ENCODE data around the gene ADAT2.
A peak's percentile ranks its signal among the peaks of the same experiment; 100 is the strongest.
"Not testable (repeated sequence)": the region's sequence is repeated elsewhere in the genome, so short reads cannot be mapped to it uniquely, and the experiment has no call there.

ADAT2 gene

DNA sequence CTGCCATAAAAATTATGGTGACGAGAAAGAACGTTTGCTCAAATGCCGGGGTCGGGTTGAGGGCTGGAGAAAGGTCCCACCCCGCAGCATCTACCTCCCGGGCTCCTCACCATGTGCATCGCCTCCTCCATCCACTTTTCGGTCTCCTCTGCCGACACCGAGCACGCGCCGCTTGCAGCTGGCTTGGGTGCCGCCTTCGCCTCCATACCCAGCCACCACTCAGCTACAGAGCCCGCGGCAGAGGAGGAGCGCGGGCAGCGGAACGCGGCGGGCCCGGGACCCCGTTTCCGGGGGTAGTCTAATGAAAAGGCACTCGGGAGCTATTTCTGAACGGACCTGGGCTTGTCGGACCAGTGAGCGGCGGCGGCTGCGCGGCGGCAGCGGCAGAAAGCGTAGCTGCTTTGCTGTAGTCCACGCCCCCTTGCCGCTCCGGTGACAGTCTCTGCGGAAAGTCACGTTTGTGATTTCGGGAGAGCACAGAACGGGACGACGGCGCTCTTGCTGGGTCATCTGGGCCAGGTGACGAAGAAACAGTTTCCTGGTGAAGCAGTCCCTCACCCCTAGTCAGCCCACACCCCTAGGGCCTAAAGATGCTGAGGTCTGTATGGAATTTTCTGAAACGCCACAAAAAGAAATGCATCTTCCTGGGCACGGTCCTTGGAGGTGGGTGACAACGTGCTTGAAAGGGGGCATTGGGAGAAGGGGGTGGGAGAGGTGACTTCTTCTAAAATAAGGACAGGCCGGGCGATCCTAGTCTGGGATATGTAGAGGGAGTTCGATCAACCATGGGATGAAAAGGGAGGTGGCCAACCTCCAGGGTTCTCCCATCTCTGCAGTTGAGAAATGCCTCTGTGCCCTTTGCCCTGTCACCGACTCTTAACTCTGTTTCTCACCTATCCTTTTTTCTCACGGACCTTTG, at the start of gene ADAT2, which contains the start of gene PEX3:
Gene ADAT2, minus strand, starts transcription at position 243 of the 919 bp plus-strand sequence. Its CDS starts 37 bp downstream, at position 206.
Gene PEX3, plus strand, starts transcription at position 353 of the 919 bp plus-strand sequence. Its CDS starts 238 bp downstream, at position 591.
- DNase-seq = peak; percentile 90

GRCh38 chr6:143498428-143498827, 47.9 kb upstream of the ADAT2 start:
- DNase-seq = no peak

DNA sequence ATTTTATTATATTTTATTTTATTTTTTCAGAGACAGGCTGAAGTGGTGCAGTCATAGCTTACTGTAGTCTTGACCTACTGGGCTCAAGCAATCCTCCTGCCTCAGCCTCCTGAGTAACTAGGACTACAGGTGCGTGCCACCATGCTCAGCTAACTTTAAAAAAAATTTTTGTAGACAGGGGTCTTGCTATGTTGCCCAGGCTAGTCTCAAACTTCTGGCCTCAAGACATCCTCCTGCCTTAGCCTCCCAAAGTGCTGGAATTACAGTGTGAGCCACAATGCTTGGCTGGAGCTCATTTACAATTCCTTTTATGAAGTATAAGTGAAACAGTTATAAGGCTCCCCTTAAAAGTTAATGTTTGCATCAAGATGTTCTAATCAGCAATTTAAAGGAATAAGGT, 46.5 kb upstream of the ADAT2 start:
- no peak for DNase-seq

DNA sequence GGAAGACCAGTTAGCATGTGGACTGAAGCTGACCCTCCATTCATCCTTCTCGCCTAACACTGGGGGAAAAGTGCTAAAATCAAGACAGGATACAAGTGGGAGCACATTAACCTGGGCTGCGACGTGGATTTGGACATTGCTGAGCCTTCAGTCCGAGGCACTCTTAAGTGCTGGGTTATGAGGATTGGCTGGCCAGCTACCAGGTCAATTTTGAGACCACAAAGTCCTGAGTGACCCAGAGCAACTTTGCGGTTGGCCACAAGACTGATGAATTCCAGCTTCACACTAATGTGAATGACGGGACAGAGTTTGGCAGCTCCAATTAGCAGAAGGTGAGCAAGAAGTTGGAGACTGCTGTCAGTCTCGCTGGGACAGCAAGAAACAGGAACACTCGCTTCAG, 40.3 kb upstream of the ADAT2 start:
- DNase-seq = no peak

- no peak for DNase-seq
Measured at GRCh38 chr6:143490244-143490643, 39.7 kb upstream of the ADAT2 start.

DNA sequence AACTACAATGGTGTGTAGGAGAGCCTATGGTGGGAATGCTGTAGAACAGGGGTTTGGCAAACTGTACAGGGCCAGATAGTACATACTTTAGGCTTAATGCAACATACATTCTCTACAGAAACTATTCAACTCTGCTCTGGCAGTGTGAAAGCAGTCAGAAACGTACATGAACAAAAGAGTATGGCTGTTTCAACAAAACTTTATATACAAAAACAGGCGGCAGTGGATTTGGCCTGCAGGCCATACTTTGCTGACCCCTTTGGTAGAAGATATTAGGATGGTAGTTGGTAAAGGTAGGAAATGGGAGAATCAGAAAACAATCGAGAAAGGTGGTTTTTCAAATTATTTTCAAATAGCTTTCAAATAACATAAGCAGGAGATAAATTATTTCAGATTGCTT, 36.3 kb upstream of the ADAT2 start:
- no peak for DNase-seq

GRCh38 chr6:143485967-143486366, 35.5 kb upstream of the ADAT2 start:
- DNase-seq = no peak

DNA sequence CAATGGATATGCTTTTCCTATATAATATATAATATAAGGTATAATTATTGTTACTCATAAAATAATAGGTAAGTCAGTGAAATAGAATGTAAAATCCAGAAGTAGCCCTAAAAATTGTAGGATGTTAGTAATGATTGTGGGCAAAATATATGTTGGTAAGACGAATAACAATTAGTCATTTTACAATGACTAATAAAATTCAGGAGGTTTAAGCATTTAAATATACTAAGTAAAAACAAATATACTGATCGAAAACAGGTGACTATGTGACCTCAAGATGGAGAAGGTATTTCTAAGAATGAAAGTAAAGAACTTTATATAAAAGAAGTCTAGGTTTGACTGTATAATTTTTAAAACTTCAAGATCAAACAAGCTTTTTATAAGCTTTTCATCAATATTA, 32.1 kb upstream of the ADAT2 start:
- DNase-seq = no peak

DNA sequence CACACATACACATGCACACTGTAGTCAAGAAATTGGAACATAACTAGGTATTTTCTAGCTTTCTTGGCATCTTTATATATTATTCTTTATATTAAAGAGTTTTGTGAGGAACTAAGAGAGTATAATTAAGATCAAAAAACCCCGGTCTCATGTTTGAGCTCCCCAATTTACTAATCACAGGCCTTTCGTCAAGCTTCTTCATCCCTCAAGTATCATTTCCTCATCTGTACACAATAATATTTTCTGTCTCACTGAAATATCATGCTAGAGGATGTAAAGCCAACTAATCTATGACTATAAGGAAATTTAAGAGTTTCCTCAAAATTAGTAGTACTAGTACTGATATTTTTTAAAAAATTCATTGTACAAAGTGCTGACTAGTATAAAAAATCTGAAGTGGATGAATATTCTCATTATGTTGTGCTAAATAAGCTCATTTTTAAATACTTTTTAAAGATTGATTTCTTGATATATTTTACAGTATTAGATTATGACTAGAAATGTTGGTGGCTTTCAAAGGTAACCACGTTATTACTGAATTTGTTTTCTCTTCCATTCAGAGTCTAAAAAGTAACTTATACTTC, 28.1 kb upstream of the ADAT2 start:
- DNase-seq = no peak

- DNase-seq = no peak
Measured at GRCh38 chr6:143476545-143476944, 26.1 kb upstream of the ADAT2 start.

GRCh38 chr6:143471822-143472221, 21.3 kb upstream of the ADAT2 start:
- no peak for DNase-seq

GRCh38 chr6:143468823-143469222, 18.3 kb upstream of the ADAT2 start:
- not testable (repeated sequence) for DNase-seq

- no peak for DNase-seq
Measured at GRCh38 chr6:143468026-143468425, 17.5 kb upstream of the ADAT2 start.

GRCh38 chr6:143465546-143465945, 15.1 kb upstream of the ADAT2 start:
- DNase-seq = no peak

- no peak for DNase-seq
Measured at GRCh38 chr6:143457563-143458359, 7.3 kb upstream of the ADAT2 start.

DNA sequence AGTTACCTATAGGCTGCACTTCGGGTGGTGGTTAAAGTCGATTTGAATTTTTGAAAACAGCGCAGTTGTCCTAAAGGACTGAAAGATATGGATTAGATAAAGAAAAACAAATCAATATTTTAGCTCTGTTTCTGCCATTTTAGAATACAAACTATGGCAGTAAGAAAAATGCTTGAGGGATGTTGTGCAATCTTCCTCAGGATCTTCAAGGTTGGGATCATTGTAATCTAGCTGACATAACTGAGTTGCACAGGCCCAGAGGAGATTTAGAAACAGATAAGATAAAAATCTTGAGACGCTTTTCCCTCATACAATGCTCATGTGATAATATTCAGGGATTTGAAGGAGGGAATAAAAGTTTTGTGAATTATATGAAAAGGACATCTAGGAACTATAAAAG, 1.0 kb upstream of the ADAT2 start:
- no peak for DNase-seq

DNA sequence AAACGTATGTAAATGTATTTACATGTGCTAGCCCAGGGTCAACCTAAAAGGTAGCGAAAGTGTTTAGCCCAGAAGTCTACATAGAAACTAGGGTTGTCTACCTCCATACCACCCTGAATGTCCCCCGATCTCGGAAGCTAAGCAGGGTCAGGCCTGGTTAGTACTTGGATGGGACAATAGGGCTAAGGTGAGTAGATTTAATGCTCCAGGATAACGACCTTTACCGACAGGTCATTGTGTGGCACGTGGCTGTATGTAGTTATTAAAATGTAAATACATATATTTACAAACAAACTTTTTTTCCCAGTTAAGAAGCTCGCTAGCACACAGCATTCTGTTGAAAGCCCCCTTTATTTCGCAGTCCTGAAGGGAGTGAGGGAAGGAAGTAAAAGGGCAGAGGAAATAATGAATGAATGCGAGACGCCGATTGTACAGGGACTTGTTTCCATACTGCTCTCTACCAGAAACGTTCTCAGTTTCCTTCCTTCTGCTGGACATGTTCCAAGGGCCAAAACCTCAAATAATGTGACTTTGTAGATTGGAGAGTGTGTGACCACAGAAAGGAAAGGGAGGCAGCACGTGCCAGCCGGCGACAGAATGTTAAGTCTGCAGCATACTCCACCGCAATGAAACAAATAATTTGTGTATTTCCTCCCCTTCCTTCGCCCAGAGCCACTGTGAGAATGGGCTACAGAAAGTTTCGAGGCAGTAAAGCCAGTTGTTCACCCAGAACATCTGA, 612 bp downstream of the ADAT2 start:
- DNase-seq = peak; percentile 5

DNA sequence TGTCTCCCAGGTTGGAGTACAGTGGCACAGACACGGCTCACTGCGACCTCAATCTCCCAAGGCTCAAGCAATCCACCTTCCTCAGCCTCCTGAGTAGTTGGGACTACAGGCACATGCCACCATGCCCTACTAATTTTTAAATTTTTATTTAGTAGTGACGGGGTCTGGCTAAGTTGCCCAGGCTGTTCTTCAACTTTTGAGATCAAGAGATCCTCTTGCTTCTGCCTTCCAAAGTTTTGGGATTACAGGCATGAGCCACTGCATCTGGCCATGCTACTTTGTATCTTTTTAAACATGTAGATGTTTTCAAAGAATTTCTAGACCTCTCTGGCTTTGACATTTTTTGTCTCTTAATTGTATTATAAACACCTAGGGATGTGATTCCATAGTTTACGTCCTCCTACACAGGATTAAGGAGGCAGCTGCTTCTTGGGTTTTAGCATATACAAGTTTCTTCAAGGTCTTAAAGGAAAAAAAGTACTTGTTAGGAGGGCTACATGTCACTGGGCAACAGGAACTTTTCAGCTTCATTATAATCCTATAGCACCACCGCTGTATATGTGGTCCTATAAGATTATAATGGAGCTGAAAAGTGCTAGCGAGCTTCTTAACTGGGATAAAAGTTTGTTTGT, 1.3 kb downstream of the ADAT2 start:
- DNase-seq = no peak

GRCh38 chr6:143447865-143448264, 2.6 kb downstream of the ADAT2 start:
- DNase-seq = not testable (repeated sequence)

- no peak for DNase-seq
Measured at GRCh38 chr6:143443096-143443495, 7.4 kb downstream of the ADAT2 start.

DNA sequence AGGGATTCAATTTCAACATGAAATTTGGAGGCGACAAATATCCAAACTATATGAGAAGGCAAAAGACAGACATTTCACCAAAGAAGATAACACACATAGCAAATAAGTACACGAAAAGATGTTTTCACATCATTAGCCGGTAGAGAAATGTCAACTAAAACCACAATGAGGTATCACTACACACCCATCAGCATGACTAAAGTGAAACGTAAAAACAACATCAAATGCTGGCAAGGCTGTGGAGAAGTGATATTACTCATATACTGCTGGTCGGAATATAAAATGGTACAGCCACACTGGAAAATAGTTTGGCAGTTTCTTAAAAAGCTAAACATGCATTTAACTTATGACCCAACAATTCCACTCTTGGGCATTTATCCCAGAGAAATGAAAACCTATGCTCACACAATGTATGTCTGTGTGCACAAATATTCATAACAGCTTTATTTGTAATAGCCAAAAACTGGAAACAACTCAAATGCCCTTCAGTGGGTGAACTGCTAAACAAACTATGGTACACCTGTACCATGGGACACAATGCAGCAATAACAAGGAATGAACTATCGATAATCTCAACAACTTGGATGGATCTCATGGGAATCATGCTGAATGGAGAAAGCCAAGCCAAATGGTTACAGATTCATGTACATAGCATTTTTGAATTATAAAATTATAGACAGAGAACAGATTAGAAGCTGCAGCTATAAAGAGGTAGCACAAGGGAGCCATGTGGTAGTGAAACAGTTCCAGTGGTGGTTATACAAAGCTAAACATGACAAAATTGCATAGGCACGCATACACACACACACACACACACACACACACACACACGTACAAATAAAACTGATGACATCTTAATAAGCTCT, 8.6 kb downstream of the ADAT2 start:
- no peak for DNase-seq
